HTERT RPE-1 (cell line): ENCODE measurements around the gene WNT11.

Experiments used
- in situ Hi-C: fragments of 300-500 bp; cut with MboI; formaldehyde crosslinking; loops from 4 replicates; pipeline ENCODE4 v1.14.3; 2020; ENCODE audit warnings: low sequenced_read_pairs

WNT11 gene

GRCh38 chr11:76206327-76207081 is at the start of gene WNT11:
Gene WNT11, minus strand, starts transcription at chr11:76206502. Its CDS starts 95 bp downstream, at chr11:76206407.
- in situ Hi-C loops: no loop called here

GRCh38 chr11:76253416-76253815 is 47.1 kb upstream of the WNT11 start:
- in situ Hi-C loops: no loop called here

- in situ Hi-C loops: no loop called here
Observed at GRCh38 chr11:76252631-76253070, 46.3 kb upstream of the WNT11 start.

- in situ Hi-C loops: no loop called here
Observed at GRCh38 chr11:76251576-76251975, 45.3 kb upstream of the WNT11 start.

GRCh38 chr11:76251226-76251575 is 44.9 kb upstream of the WNT11 start:
- in situ Hi-C loops: no loop called here

GRCh38 chr11:76250520-76251225 is 44.4 kb upstream of the WNT11 start:
- in situ Hi-C loops: no loop called here

GRCh38 chr11:76249195-76249741 is 43.0 kb upstream of the WNT11 start:
- in situ Hi-C loops: no loop called here

- in situ Hi-C loops: no loop called here
Observed at GRCh38 chr11:76248210-76248609, 41.9 kb upstream of the WNT11 start.

- in situ Hi-C loops: no loop called here
Observed at GRCh38 chr11:76247091-76247490, 40.8 kb upstream of the WNT11 start.

GRCh38 chr11:76246271-76246933 is 40.1 kb upstream of the WNT11 start:
- in situ Hi-C loops: no loop called here

- in situ Hi-C loops: no loop called here
Observed at GRCh38 chr11:76245720-76246119, 39.4 kb upstream of the WNT11 start.

GRCh38 chr11:76244316-76244851 is 38.1 kb upstream of the WNT11 start:
- in situ Hi-C loops: no loop called here

GRCh38 chr11:76243957-76244285 is 37.6 kb upstream of the WNT11 start:
- in situ Hi-C loops: no loop called here

- in situ Hi-C loops: no loop called here
Observed at GRCh38 chr11:76243193-76243956, 37.1 kb upstream of the WNT11 start.

GRCh38 chr11:76242004-76242779 is 35.9 kb upstream of the WNT11 start:
- in situ Hi-C loops: no loop called here

- in situ Hi-C loops: no loop called here
Observed at GRCh38 chr11:76241243-76242000, 35.1 kb upstream of the WNT11 start.

GRCh38 chr11:76240666-76241065 is 34.4 kb upstream of the WNT11 start:
- in situ Hi-C loops: no loop called here

GRCh38 chr11:76240161-76240540 is 33.8 kb upstream of the WNT11 start:
- in situ Hi-C loops: no loop called here

- in situ Hi-C loops: no loop called here
Observed at GRCh38 chr11:76239483-76240160, 33.3 kb upstream of the WNT11 start.
